ENCODE data around the gene OR1I1. TPM values are rescaled to one million over a fixed set of nuclear protein-coding genes. Genes with fewer than 3 reads are reported as not detected.

The OR1I1 gene
- total RNA-seq, 4 donors from 2014 or later: not detected

GRCh38 chr19:15104003-15104402 lies 22.0 kb downstream of the OR1I1 start:
- H3K4me1 ChIP-seq: peaks cover 0 to 12% (median 2%) of the 10 kb centered on the region in 4 donors
- 80 to 100% methylated on average over 1 of the region's 1 CpG for WGBS, 2 donors

GRCh38 chr19:15104411-15104810 lies 22.4 kb downstream of the OR1I1 start:
- no peak overlapping the region for H3K4me3 ChIP-seq
- 78 to 80% methylated on average over 1 of the region's 1 CpG for WGBS, 2 donors
- no peak for DNase-seq (ENCODE audit: low spot score in 2 of 2)
- no peak overlapping the region for H3K27ac ChIP-seq
- H3K27me3 ChIP-seq: no peaks in the 10 kb centered on the region
- TF ChIP-seq POLR2A (IDR thresholded peaks at IDR 0.05) (no peak), CTCF (IDR thresholded peaks at IDR 0.05) (no peak), EP300 (IDR thresholded peaks at IDR 0.05) (no peak)
- peaks cover 0 to 7% (median 0%) of the 10 kb centered on the region in 3 donors for H3K36me3 ChIP-seq
- H3K9me3 ChIP-seq: peaks cover 0 to 33% (median 0%) of the 10 kb centered on the region in 4 donors
- H3K4me1 ChIP-seq: peaks cover 0 to 16% (median 2%) of the 10 kb centered on the region in 4 donors

More at GRCh38 chr19:15104003-15104402, 22.0 kb downstream of the OR1I1 start:
- no peak for DNase-seq (ENCODE audit: low spot score in 2 of 2)
- peaks cover 0 to 3% (median 0%) of the 10 kb centered on the region in 3 donors for H3K36me3 ChIP-seq
- no peak overlapping the region for H3K4me3 ChIP-seq
- H3K27me3 ChIP-seq: no peaks in the 10 kb centered on the region
- TF ChIP-seq EP300 (IDR thresholded peaks at IDR 0.05) (no peak), CTCF (IDR thresholded peaks at IDR 0.05) (no peak), POLR2A (IDR thresholded peaks at IDR 0.05) (no peak)
- no peak overlapping the region for H3K27ac ChIP-seq
- H3K9me3 ChIP-seq: peaks cover 0 to 33% (median 0%) of the 10 kb centered on the region in 4 donors

GRCh38 chr19:15105044-15105443 lies 23.0 kb downstream of the OR1I1 start:
- peaks cover 0 to 14% (median 0%) of the 10 kb centered on the region in 3 donors for H3K36me3 ChIP-seq
- no peak overlapping the region for H3K27ac ChIP-seq
- H3K4me3 ChIP-seq: no peak overlapping the region
- DNase-seq (ENCODE audit: low spot score in 2 of 2): no peak
- 93 to 94% methylated on average over 3 of the region's 3 CpGs for WGBS, 2 donors
- no peaks in the 10 kb centered on the region for H3K27me3 ChIP-seq
- peaks cover 0 to 22% (median 2%) of the 10 kb centered on the region in 4 donors for H3K4me1 ChIP-seq
- TF ChIP-seq CTCF (IDR thresholded peaks at IDR 0.05): no peak
- no peak for TF ChIP-seq EP300 (IDR thresholded peaks at IDR 0.05)
- no peak for TF ChIP-seq POLR2A (IDR thresholded peaks at IDR 0.05)
- H3K9me3 ChIP-seq: peaks cover 0 to 33% (median 0%) of the 10 kb centered on the region in 4 donors

GRCh38 chr19:15107061-15108010 lies 25.3 kb downstream of the OR1I1 start, which contains the start of gene SYDE1:
Gene SYDE1, plus strand, starts transcription at chr19:15107401. Its CDS starts 33 bp downstream, at chr19:15107434.
- peak within 1 kb of the TSS; percentile 65 to 100 (median 88) for H3K4me3 ChIP-seq
- no peaks in the 10 kb centered on the region for H3K27me3 ChIP-seq
- H3K36me3 ChIP-seq: peaks cover 0 to 37% (median under 1%) of the 10 kb centered on the region in 3 donors
- no peak for TF ChIP-seq CTCF (IDR thresholded peaks at IDR 0.05)
- TF ChIP-seq EP300 (IDR thresholded peaks at IDR 0.05): peak in 1 of 2 donors; percentile 52
- peak; percentile 12 to 31 for TF ChIP-seq POLR2A (IDR thresholded peaks at IDR 0.05)
- no peak for DNase-seq (ENCODE audit: low spot score in 2 of 2)
- peak within 1 kb of the TSS; percentile 76 to 96 (median 94) for H3K27ac ChIP-seq
- 1 to 2% methylated on average over 32 to 60 of the region's 78 CpGs for WGBS, 2 donors
- peaks cover 0 to 29% (median 0%) of the 10 kb centered on the region in 4 donors for H3K9me3 ChIP-seq
- H3K4me1 ChIP-seq: peaks cover 0 to 24% (median 2%) of the 10 kb centered on the region in 4 donors
